Brain microvascular endothelial cell (primary cell): Measurements from ENCODE around the gene KCNMA1.
"Not testable (repeated sequence)": the region's sequence is repeated elsewhere in the genome, so short reads cannot be mapped to it uniquely, and the experiment has no call there.

Experiments
- DNase-seq: peaks from one replicate; pipeline ENCODE4 v3.0.0-alpha.2; 2020
- H3K27ac ChIP-seq: fragments of 250-450 bp; sonication (Bioruptor Pico); 2 replicates; pipeline ENCODE4 v1.5.1; 2020; ENCODE audit warnings: mild to moderate bottlenecking, moderate library complexity
- H3K27me3 ChIP-seq: fragments of 250-450 bp; sonication (Bioruptor Pico); replicated peaks from 2 replicates; pipeline ENCODE4 v1.5.1; 2020; ENCODE audit warnings: mild to moderate bottlenecking
- H3K36me3 ChIP-seq: fragments of 250-450 bp; sonication (Bioruptor Pico); replicated peaks from 2 replicates; pipeline ENCODE4 v1.5.1; 2020; ENCODE audit warnings: mild to moderate bottlenecking
- H3K4me3 ChIP-seq: 2 replicates; pipeline ENCODE4 v1.5.1; 2011; ENCODE audit warnings: low read depth, mild to moderate bottlenecking, control low read depth, low read length, moderate library complexity
- in situ Hi-C: cut with HindIII; loops from 2 replicates; pipeline ENCODE4 v1.10.0; 2017; ENCODE audit warnings: low sequenced_read_pairs, low pct_ligation_motif_present
- TF ChIP-seq, protein P1 (sequence below): IDR thresholded peaks from 2 replicates; pipeline ENCODE4 v1.5.1; 2011; ENCODE audit warnings: low read depth, mild to moderate bottlenecking, moderate library complexity, low read length, control low read depth, inconsistent platforms; ENCODE audit errors: missing control alignments

The KCNMA1 gene

DNA sequence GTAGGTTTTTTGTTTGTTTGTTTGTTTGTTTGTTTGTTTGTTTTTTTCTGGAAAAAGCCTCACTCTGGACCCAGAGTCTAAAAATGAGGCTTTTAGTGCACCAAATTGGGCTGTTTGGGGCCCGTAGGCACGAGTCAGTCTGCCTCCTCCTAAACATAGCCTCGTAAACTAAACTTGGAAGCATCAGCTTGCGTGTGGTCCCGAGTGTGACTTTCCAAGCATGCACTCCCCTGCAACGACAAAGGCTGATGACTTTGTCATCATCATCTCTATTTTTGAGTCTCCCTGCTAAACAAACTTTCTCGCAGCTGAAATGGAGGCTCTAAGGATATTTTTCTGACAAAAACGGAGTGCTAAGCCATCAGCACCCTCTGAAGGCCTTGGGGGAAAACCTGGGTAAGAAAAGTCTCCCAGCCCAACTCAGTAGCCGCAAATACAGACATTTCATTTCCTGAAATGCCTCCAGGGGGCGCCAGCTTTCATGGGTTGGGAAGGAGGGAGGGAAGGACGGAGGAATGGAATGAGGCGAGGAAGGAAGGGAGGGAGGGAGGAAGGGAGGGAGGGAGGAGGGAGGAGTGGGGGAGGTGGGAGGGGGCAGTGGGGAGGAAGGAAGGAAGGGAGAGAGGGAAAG lies 245.9 kb downstream of the KCNMA1 start:
- H3K27ac ChIP-seq, result peak overlapping the region; percentile 81
- H3K27me3 ChIP-seq, result no peaks in the 10 kb centered on the region
- TF ChIP-seq, protein P1, sequence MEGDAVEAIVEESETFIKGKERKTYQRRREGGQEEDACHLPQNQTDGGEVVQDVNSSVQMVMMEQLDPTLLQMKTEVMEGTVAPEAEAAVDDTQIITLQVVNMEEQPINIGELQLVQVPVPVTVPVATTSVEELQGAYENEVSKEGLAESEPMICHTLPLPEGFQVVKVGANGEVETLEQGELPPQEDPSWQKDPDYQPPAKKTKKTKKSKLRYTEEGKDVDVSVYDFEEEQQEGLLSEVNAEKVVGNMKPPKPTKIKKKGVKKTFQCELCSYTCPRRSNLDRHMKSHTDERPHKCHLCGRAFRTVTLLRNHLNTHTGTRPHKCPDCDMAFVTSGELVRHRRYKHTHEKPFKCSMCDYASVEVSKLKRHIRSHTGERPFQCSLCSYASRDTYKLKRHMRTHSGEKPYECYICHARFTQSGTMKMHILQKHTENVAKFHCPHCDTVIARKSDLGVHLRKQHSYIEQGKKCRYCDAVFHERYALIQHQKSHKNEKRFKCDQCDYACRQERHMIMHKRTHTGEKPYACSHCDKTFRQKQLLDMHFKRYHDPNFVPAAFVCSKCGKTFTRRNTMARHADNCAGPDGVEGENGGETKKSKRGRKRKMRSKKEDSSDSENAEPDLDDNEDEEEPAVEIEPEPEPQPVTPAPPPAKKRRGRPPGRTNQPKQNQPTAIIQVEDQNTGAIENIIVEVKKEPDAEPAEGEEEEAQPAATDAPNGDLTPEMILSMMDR, result peak; percentile 85
- in situ Hi-C loops, result no loop called here
- H3K4me3 ChIP-seq, result no peak overlapping the region
- DNase-seq, result peak; percentile 84
- H3K36me3 ChIP-seq, result no peaks in the 10 kb centered on the region

DNA sequence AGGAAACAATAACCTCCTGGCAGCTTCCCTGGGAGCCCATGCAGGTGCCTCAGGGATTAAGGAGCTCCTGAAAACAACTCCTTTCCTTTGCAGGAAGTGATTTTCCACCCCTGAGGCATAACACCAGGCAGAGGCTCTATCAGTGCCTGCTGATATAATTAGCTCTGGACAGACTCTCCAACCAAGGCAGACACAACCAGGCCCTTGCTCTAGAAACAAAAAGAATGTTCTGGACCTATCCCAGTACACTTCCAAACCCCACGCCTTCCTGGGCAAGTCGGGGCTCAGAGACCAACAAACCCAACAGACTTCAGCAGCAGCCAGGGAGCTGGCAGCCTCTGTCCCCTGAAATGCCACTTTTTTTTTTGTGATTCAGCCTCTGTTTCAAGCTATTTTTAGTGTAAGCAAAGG lies 247.1 kb downstream of the KCNMA1 start:
- Histone ChIP-seq H3K36me3 (no peaks in the 10 kb centered on the region), H3K27ac (peak overlapping the region; percentile 81), H3K27me3 (no peaks in the 10 kb centered on the region), H3K4me3 (no peak overlapping the region)
- in situ Hi-C loops, result no loop called here
- TF ChIP-seq, protein P1, result no peak
- no peak for DNase-seq

DNA sequence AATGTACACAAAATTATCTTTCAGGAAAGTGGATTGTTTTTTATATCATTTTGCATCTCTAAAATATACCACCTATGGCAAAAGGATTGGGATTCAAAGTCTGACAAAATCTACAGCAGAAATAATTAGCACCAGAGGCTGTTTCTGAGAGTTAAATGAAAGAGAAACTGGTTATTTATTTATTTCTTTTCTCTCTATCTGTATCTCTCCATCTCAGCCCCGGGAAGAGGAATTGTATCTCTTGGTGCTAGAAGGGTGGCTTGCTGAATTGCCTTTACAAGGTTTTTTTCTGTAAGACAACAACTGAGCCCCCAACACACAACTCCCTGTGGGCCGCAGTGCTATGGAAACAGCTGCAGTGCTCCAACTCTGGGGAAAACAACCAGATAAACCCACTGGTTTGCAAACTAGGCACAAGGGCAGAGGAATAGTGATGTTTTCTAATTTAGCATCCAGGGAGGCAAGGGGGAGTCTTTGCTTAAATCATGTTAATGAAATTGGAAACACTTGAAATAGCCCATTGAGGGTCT lies 249.0 kb downstream of the KCNMA1 start:
- Histone ChIP-seq H3K36me3 (no peaks in the 10 kb centered on the region), H3K27ac (no peak overlapping the region), H3K4me3 (no peak overlapping the region), H3K27me3 (no peaks in the 10 kb centered on the region)
- in situ Hi-C loops, result no loop called here
- TF ChIP-seq, protein P1, result no peak
- DNase-seq, result no peak

DNA sequence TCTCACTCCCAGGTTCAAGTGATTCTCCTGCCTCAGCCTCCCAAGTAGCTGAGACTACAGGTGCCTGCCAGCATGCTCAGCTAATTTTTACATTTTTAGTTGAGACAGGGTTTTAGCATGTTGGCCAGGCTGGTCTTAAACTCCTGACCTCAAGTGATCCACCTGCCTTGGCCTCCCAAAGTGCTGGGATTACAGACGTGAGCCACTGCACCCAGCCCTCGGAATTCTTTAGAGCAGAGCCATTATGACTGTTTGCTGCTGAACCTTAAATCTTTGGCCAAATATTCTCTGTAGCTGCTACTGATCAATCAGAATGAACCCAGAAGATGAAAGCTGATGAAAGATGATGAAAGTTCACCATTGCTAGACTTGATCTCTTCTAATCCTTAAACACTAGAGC lies 249.9 kb downstream of the KCNMA1 start:
- peak overlapping the region; percentile 72 for H3K27ac ChIP-seq
- H3K4me3 ChIP-seq, in situ Hi-C loops, DNase-seq, H3K36me3 ChIP-seq, H3K27me3 ChIP-seq: not testable (repeated sequence)

DNA sequence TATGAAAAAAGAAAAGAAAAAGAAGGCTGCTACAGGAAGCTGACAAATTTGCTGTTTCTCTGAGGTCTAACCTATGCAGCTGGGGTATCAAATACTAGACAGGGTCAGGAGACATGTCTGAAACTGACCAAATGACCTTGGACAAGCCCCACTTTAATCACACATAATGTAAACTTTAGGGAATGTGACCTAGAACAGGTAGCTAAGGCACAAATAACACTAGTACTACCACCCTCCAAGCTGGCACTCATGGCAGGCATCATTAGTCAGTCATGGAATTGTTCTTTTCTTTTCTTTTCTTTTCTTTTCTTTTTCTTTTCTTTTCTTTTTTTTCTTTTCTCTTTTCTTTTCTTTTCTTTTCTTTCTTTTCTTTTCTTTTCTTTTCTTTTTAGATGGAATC lies 250.4 kb downstream of the KCNMA1 start:
- in situ Hi-C loops, result no loop called here
- H3K27me3 ChIP-seq, result no peaks in the 10 kb centered on the region
- DNase-seq, result no peak

DNA sequence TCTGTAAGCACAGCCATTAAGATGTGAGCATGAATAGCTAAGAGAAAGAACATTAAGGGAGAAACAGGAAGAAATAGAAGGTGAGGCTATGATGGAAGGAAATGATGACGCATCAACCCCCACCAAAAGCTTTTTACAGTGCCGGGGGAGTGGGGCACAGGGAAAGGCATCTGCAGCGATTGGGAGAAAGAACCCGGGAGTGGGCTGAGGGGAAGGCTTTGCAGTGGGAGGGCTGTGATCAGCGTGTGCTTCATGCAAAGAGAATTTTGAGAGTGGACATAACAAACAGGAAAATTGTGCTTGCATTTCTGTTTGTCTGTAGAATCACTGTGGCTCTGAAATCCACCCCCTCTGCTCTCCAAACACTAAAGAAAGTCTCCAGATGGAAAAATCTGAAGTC lies 250.8 kb downstream of the KCNMA1 start:
- H3K36me3 ChIP-seq, result no peaks in the 10 kb centered on the region
- TF ChIP-seq, protein P1, result no peak
- in situ Hi-C loops, result no loop called here
- H3K27ac ChIP-seq, result peak overlapping the region; percentile 72
- no peaks in the 10 kb centered on the region for H3K27me3 ChIP-seq
- H3K4me3 ChIP-seq, result no peak overlapping the region
- DNase-seq, result peak; percentile 74

More for the DNA sequence above, 250.4 kb downstream of the KCNMA1 start:
- Histone ChIP-seq H3K27ac (peak overlapping the region; percentile 72), H3K4me3 (no peak overlapping the region), H3K36me3 (no peaks in the 10 kb centered on the region)
- TF ChIP-seq, protein P1, result no peak
